ENCODE results near the gene LRRC47. TPM values are rescaled to one million over a fixed set of nuclear protein-coding genes. Genes with fewer than 3 reads are reported as not detected.

Gene LRRC47
- total and polyA plus RNA-seq, 2 of the 13 experiments (the other 11 are each of a cell fraction or from before 2014, with no cell fraction given) = 18.3 to 52.5 TPM

- Histone ChIP-seq H3K4me1 (ENCODE audit: insufficient read depth, low read length) (peaks cover 24% of the 10 kb centered on the region), H3K36me3 (replicated peaks in 1 of 2; ENCODE audit: control insufficient read depth in 1 of 2, insufficient read depth in 2 of 2, low read length in 2 of 2) (no peaks in the 10 kb centered on the region), H3K27ac (ENCODE audit: extremely low read length, insufficient read depth, low read length) (no peak overlapping the region), H2AFZ (ENCODE audit: low read length) (peak overlapping the region; percentile 54), H3K9me3 (ENCODE audit: low read length) (no peaks in the 10 kb centered on the region), H3K4me2 (ENCODE audit: low read depth, low read length) (peak overlapping the region; percentile 46; the same call in 1 of the 2 replicates), H3K4me3 (replicated peaks in 1 of 3; ENCODE audit: insufficient read depth in 1 of 3, low read depth in 2 of 3, low read length in 3 of 3) (no peak overlapping the region; a peak in 1 of 6 replicates), H3K27me3 (ENCODE audit: control insufficient read depth in 1 of 2, insufficient read depth in 2 of 2, low read length in 2 of 2) (peaks cover 0 to 21% of the 10 kb centered on the region in 2 experiments; a peak in 2 of 5 replicates), H4K20me1 (ENCODE audit: insufficient read depth, low read length) (no peaks in the 10 kb centered on the region), H3K9ac (ENCODE audit: insufficient read depth, low read depth, low read length) (no peak overlapping the region), H3K79me2 (ENCODE audit: insufficient read depth, low read length) (no peaks in the 10 kb centered on the region)
- in situ Hi-C loops (cut with HindIII; ENCODE audit: extremely low pct_ligation_motif_present, low pct_unique_long_range_greater_than_20kb) (no loop called here), intact Hi-C loops (cut with micrococcal nuclease; ENCODE audit: unreplicated experiment) (no loop called here)
- ChIA-PET POLR2A (no interaction called here), CTCF (ENCODE audit: low intra/inter-chr PET ratio, low total read pairs) (no interaction called here)
- ATAC-seq (no peak), DNase-seq (ENCODE audit: low spot score) (no peak), FAIRE-seq (no peak)
- 16% methylated on average over 19 of the region's 19 CpGs for WGBS (ENCODE audit: low lambda C conversion rate)
- no TSS peak for BruUV-seq (replicated peaks)
- TF ChIP-seq ZNF598 (CRISPR knock-in tag; IDR thresholded peaks at IDR 0.05; ENCODE audit: borderline replicate concordance) = no peak
- no peak for TF ChIP-seq HCFC1 (IDR thresholded peaks at IDR 0.05; ENCODE audit: low read depth, low read length)
- TF ChIP-seq JDP2 (CRISPR knock-in tag; IDR thresholded peaks at IDR 0.05; ENCODE audit: borderline replicate concordance) = no peak
- no peak for TF ChIP-seq THYN1 (CRISPR knock-in tag; IDR thresholded peaks at IDR 0.05; ENCODE audit: borderline replicate concordance, low read depth)
- TF ChIP-seq ZNF569 (CRISPR knock-in tag; IDR thresholded peaks at IDR 0.05; ENCODE audit: borderline replicate concordance) = no peak
- TF ChIP-seq ZNF746 (CRISPR knock-in tag; IDR thresholded peaks at IDR 0.05) = no peak
- TF ChIP-seq ZNF101 (CRISPR knock-in tag; IDR thresholded peaks at IDR 0.05; ENCODE audit: borderline replicate concordance, low read depth) = no peak
- no peak for TF ChIP-seq ARNT (IDR thresholded peaks at IDR 0.05)
- TF ChIP-seq ZFP36 (IDR thresholded peaks at IDR 0.05; ENCODE audit: borderline replicate concordance, low read depth, low read length, partially characterized antibody) = no peak
- TF ChIP-seq ZNF225 (CRISPR knock-in tag; IDR thresholded peaks at IDR 0.05) = no peak
- TF ChIP-seq SNAPC2 (CRISPR knock-in tag; IDR thresholded peaks at IDR 0.05) = no peak
- no peak for TF ChIP-seq AHR (CRISPR knock-in tag; IDR thresholded peaks at IDR 0.05)
- no peak for TF ChIP-seq ZBTB38 (CRISPR knock-in tag; IDR thresholded peaks at IDR 0.05)
- no peak for TF ChIP-seq RFXAP (CRISPR knock-in tag; IDR thresholded peaks at IDR 0.05; ENCODE audit: borderline replicate concordance)
- no peak for TF ChIP-seq ZNF274 (CRISPR knock-in tag; IDR thresholded peaks at IDR 0.05)
- TF ChIP-seq REST (IDR thresholded peaks at IDR 0.05; ENCODE audit: borderline replicate concordance in 1 of 2, low read depth in 1 of 2, low read length in 2 of 2) = no peak
- no peak for TF ChIP-seq MTA3 (CRISPR knock-in tag; IDR thresholded peaks at IDR 0.05)
These were observed 7.8 kb upstream of the LRRC47 start for GRCh38 chr1:3803905-3804626.
